GM18870 (cell line): ENCODE data around the gene SMYD2.

ENCODE experiments used
- ATAC-seq: cut with Tn5 transposase; IDR thresholded peaks from one replicate; pipeline ENCODE4 v1.9.1; 2021; ENCODE audit warnings: moderate library complexity; ENCODE audit not compliant: unreplicated experiment

The SMYD2 gene

GRCh38 chr1:214300149-214300780 lies 19.3 kb downstream of the SMYD2 start:
- no peak for ATAC-seq

GRCh38 chr1:214301526-214301925 lies 20.6 kb downstream of the SMYD2 start:
- ATAC-seq: no peak

DNA sequence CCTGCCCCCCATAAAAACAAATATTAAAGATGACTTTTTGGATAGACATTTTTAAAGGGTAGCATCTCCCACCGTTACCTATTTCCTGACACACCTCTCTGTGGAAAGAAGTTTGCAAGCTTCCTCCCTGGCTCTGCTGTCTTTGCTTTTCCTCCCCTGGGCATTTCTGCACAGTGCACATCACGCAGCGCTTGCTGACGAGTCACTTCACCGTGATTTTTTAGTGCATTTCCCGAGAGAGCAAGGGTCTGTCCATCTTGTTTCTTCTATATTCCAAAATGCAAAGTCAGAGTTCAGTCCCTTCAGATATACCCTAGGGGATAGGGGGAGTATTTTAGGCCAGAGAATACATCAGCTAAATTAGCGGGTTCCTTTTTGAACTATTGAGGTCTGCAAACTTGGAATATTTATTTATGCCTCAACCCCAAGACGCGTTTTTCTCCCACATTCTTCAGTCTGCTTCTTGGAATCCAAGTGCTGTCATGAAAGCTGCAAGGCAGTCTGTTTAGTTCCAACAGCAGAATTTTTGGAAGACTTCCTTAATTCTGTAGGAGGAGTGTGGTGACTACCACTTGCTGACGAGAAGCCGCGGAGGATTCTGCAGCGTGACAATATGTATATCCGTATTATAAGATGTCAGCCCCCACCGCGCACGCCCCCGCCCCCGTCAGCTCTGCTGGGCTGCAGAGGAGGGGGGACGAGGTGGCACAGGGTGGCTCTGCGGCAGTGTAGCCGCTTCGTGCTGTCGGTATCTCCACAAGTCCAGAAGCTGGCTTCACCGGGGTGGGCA lies 22.4 kb downstream of the SMYD2 start:
- no peak for ATAC-seq

DNA sequence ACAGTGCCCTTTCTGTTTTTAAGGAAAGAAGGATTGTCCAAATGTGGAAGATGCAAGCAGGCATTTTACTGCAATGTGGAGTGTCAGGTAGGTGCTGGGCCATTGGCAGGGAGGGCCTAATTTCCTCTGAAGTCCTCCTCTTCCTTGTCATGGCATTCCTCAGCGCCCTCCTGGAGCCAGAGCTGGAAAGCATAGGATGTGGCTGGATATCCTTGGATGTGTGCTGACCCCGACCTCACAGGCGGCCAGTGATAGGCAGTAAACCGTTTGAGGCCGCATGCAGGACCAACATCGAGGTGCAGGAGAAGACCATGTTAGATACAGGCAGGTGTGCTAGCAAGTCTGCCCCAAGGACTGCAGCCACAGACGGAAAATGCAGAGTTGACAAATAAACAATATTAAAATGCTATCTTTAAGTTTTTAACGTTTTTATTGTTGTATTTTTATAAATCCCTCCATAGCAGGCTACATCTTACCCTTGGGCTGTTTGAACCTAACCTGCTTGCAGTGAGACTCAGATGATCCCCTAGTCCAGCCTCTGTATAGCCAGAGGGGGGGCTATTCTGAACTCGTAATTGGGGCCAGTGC lies 24.3 kb downstream of the SMYD2 start:
- ATAC-seq: no peak

DNA sequence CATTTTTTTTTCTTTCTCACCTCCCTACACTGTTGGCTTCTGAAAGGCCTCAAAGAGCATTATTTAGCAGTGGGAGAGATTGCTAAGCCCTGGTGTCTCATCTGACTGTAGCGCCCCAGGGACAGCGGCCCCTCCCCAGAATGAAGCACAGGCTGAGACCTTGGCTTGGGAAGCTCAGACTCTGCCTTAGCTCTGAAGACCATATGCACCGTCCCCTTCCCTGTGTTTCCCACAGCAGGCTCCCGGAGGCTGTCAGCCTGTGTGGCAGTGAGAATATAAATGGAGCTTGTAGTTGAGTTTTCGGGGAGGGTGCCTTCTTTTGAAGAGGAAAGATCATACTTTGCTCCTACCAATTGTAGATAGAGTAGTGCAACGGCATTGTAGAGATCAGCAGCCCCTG lies 25.3 kb downstream of the SMYD2 start:
- ATAC-seq: no peak

DNA sequence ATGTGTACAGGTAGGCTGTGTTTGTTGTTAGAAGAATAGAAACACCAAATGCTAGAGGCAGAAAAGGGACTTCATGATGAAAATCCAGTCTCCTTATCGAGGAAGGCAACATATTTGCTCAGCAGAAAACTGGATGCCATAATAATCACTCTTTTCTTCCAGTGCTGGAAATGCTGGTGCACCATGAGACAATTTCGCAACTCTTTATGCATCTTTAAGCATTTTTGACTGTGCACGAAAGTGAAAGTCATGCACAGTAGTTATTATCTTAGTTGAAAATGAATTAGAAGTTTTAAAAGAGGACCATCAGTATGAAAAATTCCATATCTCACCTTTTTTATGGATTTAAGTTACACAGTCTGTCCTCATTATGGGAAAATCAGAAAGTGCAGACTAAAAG lies 29.1 kb downstream of the SMYD2 start:
- ATAC-seq: peak; percentile 56

DNA sequence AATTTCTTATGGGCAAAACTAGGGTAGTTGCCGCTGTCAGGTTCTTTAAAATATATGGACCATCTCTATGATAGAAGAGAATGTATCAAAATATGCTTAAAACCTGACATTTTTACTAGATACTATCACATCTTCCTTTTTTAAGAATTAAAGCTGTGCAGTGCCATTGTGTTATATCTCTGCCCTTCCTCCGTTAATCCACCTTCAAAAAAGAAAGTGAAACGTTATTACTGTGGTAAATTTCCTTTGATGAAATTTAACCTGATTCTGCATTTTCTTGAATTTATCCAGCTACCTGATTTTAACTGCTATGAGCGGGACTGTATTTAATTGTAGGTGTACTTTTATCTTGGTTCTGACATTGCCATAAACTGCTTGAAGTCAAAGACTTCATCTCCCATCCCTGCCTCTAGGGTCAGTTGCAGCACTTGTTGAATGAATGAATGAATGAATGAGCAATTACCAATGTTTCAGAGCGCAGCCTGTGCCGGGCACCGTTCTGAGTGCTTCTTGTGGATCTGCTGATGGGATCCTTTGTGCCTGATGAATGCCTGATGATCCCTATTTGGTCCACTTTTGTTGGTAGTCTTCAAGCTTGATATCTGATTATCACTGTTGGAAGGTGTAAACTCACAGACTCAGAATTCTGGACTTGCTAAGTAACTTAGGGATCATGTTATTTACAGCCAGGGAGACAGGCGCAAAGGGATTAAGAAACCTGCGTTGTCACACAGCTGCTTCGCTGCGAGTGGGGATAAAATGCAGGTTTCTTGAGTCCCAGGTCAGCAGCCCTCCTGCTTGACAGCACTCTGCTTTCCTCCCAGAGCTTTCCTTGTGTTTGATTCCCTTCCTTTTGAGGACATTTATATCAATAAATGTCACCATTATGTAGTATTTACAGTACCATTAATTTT lies 30.1 kb downstream of the SMYD2 start:
- ATAC-seq: no peak

- ATAC-seq: no peak
Observed at GRCh38 chr1:214312530-214313051, 31.6 kb downstream of the SMYD2 start.

GRCh38 chr1:214314178-214314843 lies 33.4 kb downstream of the SMYD2 start:
- no peak for ATAC-seq

- ATAC-seq: no peak
Observed at GRCh38 chr1:214316593-214316992, 35.6 kb downstream of the SMYD2 start.

- no peak for ATAC-seq
Observed at GRCh38 chr1:214317300-214317699, 36.3 kb downstream of the SMYD2 start.

- ATAC-seq: no peak
Observed at GRCh38 chr1:214317734-214318133, 36.8 kb downstream of the SMYD2 start.

- ATAC-seq: no peak
Observed at GRCh38 chr1:214318356-214318755, 37.4 kb downstream of the SMYD2 start.

DNA sequence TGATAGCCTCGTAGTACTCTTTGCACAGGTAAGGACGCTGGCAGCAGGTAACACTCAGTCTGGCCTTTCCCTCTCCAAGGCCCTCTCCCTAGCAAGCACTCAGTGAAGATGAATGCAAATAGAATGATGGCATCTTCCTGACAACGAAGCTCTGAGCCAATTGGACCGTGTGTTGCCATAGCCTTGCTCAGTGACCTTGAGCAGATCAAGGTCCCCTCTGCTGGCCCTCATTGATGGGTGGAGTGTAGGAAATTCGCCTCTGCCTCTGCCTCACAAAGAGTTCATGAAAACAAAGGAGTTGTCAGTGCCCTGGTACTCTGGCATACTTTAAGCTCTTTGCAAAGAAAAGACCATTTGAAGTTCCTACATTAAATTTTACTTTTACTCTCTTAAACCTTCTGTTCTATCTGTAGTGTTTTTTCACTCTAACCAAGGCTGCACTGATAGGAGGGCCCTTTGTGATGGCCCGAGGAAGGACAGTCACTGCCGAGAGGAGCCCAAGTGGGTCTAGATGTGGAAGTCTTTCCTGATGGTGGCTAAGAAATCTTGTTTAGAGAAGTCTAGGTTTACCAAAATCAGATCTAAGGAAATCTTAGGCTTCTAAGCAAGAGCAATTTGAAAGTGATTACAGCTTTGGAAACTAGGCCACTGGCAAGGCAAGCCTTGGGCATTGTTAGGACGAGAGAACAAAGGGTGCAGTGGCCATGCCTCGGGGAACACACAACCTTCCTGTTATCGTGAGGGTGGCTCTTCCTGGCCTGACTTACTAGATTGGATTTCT lies 38.2 kb downstream of the SMYD2 start:
- ATAC-seq: no peak

GRCh38 chr1:214319938-214320337 lies 39.0 kb downstream of the SMYD2 start:
- no peak for ATAC-seq

DNA sequence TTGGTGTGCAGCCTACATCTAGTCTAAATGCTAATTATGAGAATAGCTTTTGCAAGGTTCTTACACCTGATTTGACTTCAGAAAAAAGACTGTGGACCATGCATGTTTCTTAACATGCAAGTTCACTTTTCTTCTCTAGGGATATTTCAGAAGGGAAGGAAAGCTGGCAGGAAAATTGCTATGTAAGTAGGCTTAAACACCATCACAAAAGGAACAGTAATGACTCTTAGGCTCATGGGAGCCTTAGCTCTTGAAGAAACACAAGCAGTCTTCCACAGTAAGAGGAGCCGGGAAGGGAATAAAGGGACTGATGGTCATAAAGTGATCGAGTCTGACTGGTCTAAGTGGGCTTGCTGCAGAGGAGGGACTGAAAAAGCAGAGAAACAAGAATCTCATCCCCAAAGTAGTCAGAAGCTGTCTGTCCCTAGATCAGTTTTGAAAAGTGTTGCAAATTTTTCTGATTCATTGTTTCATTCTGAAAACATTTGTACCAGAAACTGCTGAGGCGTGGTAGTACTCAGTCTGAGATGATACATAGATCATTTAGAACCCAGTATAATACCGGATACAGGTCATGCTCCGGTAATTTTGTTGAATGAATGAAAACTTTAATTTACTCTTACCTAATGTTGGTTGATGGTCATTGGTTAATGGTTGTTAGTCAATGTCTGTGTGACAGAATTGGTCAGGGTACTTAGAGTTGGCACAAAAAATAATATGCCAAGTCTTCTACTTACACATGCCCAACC lies 40.9 kb downstream of the SMYD2 start:
- ATAC-seq: peak; percentile 46

DNA sequence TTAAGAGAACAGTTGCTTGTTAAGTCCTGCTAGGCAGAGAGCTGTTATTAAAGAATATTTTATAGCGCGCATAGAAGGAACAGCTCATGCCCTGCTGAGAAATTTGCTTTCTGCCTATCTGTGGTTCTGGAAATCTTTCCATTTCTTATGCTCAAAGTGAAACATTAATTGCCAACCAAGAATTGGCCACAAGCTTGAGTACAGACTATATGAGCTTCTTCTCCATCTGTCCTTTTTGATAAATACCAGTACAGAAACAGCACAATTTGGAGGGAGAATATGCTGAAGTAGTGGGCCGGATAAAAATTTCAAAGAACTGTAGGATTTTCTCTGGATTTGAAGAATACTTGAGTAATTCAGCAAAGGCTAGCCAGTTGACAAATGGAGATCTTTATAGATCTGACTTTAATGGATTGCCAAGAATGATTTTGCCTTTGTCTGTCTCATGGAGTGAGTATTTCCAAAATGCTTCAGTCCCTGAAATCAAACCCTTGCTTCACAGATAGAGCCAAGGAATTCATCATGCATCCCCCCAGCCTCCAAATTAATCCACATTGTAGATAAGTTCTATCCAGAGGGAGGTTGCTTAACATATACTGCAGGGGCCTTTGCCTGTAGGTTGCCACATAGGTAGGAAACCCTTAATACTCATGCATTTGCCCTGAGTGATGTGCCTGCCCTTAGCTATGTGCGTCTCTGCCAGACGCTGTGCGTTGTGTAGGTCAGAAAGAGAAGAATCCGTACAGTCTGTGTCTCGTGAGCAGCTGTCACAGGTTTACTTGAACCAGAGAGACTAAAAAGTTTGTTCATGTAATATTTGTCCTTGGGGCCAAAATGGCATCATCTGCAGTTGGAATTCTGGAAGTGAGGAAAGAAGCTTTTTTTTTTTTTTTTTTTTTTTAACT lies 44.2 kb downstream of the SMYD2 start:
- ATAC-seq: no peak

- no peak for ATAC-seq
Observed at GRCh38 chr1:214326406-214326805, 45.4 kb downstream of the SMYD2 start.
